HCT116 (cell line): Measurements from ENCODE around the gene ACTBL2. TPM values are rescaled to one million over a fixed set of nuclear protein-coding genes. Genes with fewer than 3 reads are reported as not detected.

Experiments
- ATAC-seq: fragments of 200-7000 bp; cut with Tn5 transposase; 2 replicates; pipeline ENCODE4 v1.9.1; 2020; ENCODE audit warnings: mild to moderate bottlenecking, moderate library complexity
- BruUV-seq: library from RNA; stranded (reverse); fragments of 400-500 nt; replicated peaks from 2 replicates; lab custom pipeline; 2021; lab: Mats Ljungman, UMichigan
- CTCF ChIA-PET: fragments of 300-600 bp; sonication (Branson Sonifier 250); formaldehyde crosslinking; loops from one replicate; lab custom pipeline; 2021; ENCODE audit warnings: antibody characterized with exemption; lab: Charles Lee
- POLR2A ChIA-PET: fragments of 300-600, 350-600 bp; sonication (Branson Sonifier 250); formaldehyde crosslinking; loops from one replicate; lab custom pipeline; 2021; ENCODE audit warnings: antibody characterized with exemption; lab: Charles Lee
- RAD21 ChIA-PET, 2 experiments: fragments of 300-600 bp; sonication (Branson Sonifier 250); formaldehyde crosslinking; loops; one replicate each; lab custom pipeline; 2023; ENCODE audit warnings: low total read pairs in 2 of 2; ENCODE audit not compliant: uncharacterized antibody in 2 of 2, unreplicated experiment in 2 of 2, low non-redundant PET in 1 of 2; lab: Charles Lee
- DNase-seq: peaks from one replicate; pipeline ENCODE4 v3.0.0-alpha.2; 2010; ENCODE audit warnings: low read depth, low spot score
- H2AFZ ChIP-seq: fragments of 200-600 bp; shearing (Covaris generic), sonication (generic); 2 replicates; pipeline ENCODE4 v1.6.1; 2017; ENCODE audit warnings: low read depth, mixed run types, mixed read lengths, antibody characterized with exemption, low read length; ENCODE audit not compliant: poor library complexity, severe bottlenecking
- H3K27ac ChIP-seq: 2 replicates; pipeline ENCODE4 v1.5.1; 2012; ENCODE audit warnings: low read depth, low read length
- H3K27me3 ChIP-seq: fragments of 200-600 bp; sonication (generic); 2 replicates; pipeline ENCODE4 v1.6.1; 2016; ENCODE audit warnings: mixed run types, low read length, mixed read lengths; ENCODE audit not compliant: insufficient read depth
- H3K36me3 ChIP-seq, 2 experiments: fragments of 200-500 bp in 1 of 2; fragments of 200-600 bp in 1 of 2; sonication (Bioruptor generic) in 1 of 2; sonication (generic) in 1 of 2; 2 replicates each; pipeline versions ENCODE4 v1.5.1 to v1.6.1; 2014 to 2016; ENCODE audit warnings: low read length in 2 of 2, inconsistent platforms in 1 of 2, mixed read lengths in 1 of 2, mixed run types in 1 of 2; ENCODE audit not compliant: insufficient read depth in 2 of 2, control insufficient read depth in 1 of 2
- H3K4me1 ChIP-seq, 2 experiments: fragments of 200-600 bp in 1 of 2; sonication (generic) in 1 of 2; 2 replicates each; pipeline versions ENCODE4 v1.5.1 to v1.6.1; 2012 to 2017; ENCODE audit warnings: low read length in 2 of 2, inconsistent platforms in 1 of 2, mild to moderate bottlenecking in 1 of 2, mixed read lengths in 1 of 2, mixed run types in 1 of 2, moderate library complexity in 1 of 2; ENCODE audit not compliant: insufficient read depth in 2 of 2, control insufficient read depth in 1 of 2
- H3K4me2 ChIP-seq: fragments of 200-600 bp; sonication (generic); 2 replicates; pipeline ENCODE4 v1.6.1; 2017; ENCODE audit warnings: mixed run types, low read length, mixed read lengths
- H3K4me3 ChIP-seq, 2 experiments: fragments of 200-600 bp in 1 of 2; sonication (generic) in 1 of 2; replicated peaks in 1 of 2; 2 replicates each; pipeline ENCODE4 v1.5.1; 2011 to 2016; ENCODE audit warnings: low read length in 2 of 2, control low read depth in 1 of 2, low read depth in 1 of 2, mild to moderate bottlenecking in 1 of 2, mixed read lengths in 1 of 2, mixed run types in 1 of 2
- H3K79me2 ChIP-seq: fragments of 200-600 bp; sonication (generic); 2 replicates; pipeline ENCODE4 v1.6.1; 2017; ENCODE audit warnings: mild to moderate bottlenecking, mixed run types, low read length, moderate library complexity, mixed read lengths; ENCODE audit not compliant: insufficient read depth
- H3K9ac ChIP-seq: fragments of 200-600 bp; sonication (generic); 2 replicates; pipeline ENCODE4 v1.6.1; 2016; ENCODE audit warnings: low read length, mixed read lengths
- H3K9me2 ChIP-seq: fragments of 200-600 bp; sonication (generic), shearing (Covaris generic); 2 replicates; pipeline ENCODE4 v1.6.1; 2017; ENCODE audit warnings: mixed run types, mild to moderate bottlenecking, moderate library complexity; ENCODE audit not compliant: insufficient read depth
- H3K9me3 ChIP-seq, 2 experiments: fragments of 200-500 bp in 1 of 2; fragments of 200-600 bp in 1 of 2; sonication (Bioruptor generic) in 1 of 2; sonication (generic) in 1 of 2; 2 replicates each; pipeline ENCODE4 v1.6.1; 2014 to 2017; ENCODE audit warnings: low read length in 2 of 2, mixed read lengths in 2 of 2, inconsistent platforms in 1 of 2, low read depth in 1 of 2, mild to moderate bottlenecking in 1 of 2, mixed run types in 1 of 2, moderate library complexity in 1 of 2; ENCODE audit not compliant: control insufficient read depth in 1 of 2, insufficient read depth in 1 of 2
- H4K20me1 ChIP-seq: fragments of 200-600 bp; sonication (generic), shearing (Covaris generic); 2 replicates; pipeline ENCODE4 v1.6.1; 2017; ENCODE audit warnings: mixed run types, mild to moderate bottlenecking, moderate library complexity; ENCODE audit not compliant: insufficient read depth
- CBX3 ChIP-seq: IDR thresholded peaks from 2 replicates; pipeline ENCODE4 v1.6.1; 2012; ENCODE audit warnings: low read depth
- CTCF ChIP-seq, 3 experiments: fragments of 200-600 bp in 1 of 3; sonication (generic) in 1 of 3; IDR thresholded peaks in 2 of 3; conservative IDR thresholded peaks in 1 of 3; 2 replicates each; pipeline ENCODE4 v1.5.1; 2012 to 2017; ENCODE audit warnings: low read depth in 2 of 3, low read length in 2 of 3, antibody characterized with exemption in 1 of 3, borderline replicate concordance in 1 of 3, control low read depth in 1 of 3, mild to moderate bottlenecking in 1 of 3, mixed read lengths in 1 of 3, mixed run types in 1 of 3, moderate library complexity in 1 of 3; ENCODE audit not compliant: insufficient read depth in 1 of 3
- EZH2phosphoT487 ChIP-seq: fragments of 200-600 bp; IDR thresholded peaks from 2 replicates; pipeline ENCODE4 v1.6.1; 2018; ENCODE audit warnings: antibody characterized with exemption, borderline replicate concordance
- MAX ChIP-seq: IDR thresholded peaks from 2 replicates; pipeline ENCODE4 v1.6.1; 2012
- POLR2AphosphoS5 ChIP-seq: IDR thresholded peaks from 2 replicates; pipeline ENCODE4 v1.6.1; 2011; ENCODE audit warnings: mild to moderate bottlenecking, low read depth, low read length, moderate library complexity
- SIN3A ChIP-seq: IDR thresholded peaks from 2 replicates; pipeline ENCODE4 v1.6.1; 2012; ENCODE audit warnings: low read depth
- YY1 ChIP-seq: IDR thresholded peaks from 2 replicates; pipeline ENCODE4 v1.6.1; 2011; ENCODE audit warnings: low read length, low read depth, moderate library complexity, mild to moderate bottlenecking; ENCODE audit not compliant: insufficient replicate concordance; ENCODE audit errors: extremely low read depth
- ZBTB33 ChIP-seq: IDR thresholded peaks from 2 replicates; pipeline ENCODE4 v1.6.1; 2011; ENCODE audit warnings: mild to moderate bottlenecking, low read length, moderate library complexity; ENCODE audit not compliant: insufficient replicate concordance; ENCODE audit errors: extremely low read depth
- ZFX ChIP-seq: fragments of 450-650 bp; IDR thresholded peaks from 2 replicates; pipeline ENCODE4 v1.6.1; 2017
- intact Hi-C: fragments of 100-400 bp; cut with micrococcal nuclease; formaldehyde crosslinking; loops from 2 replicates; pipeline ENCODE4 v1.10.0; 2022
- total RNA-seq: library from RNA; stranded (reverse); gene quantifications from one replicate; pipeline ENCODE4 v1.2.1, GENCODE V29; 2021; ENCODE audit not compliant: unreplicated experiment

The ACTBL2 gene
- total RNA-seq, 1 experiment from 2014 or later: 0.07 TPM

GRCh38 chr5:57450991-57451876 lies 31.4 kb downstream of the ACTBL2 start:
- no peak for DNase-seq
- Histone ChIP-seq H3K9ac (no peak overlapping the region), H3K4me3 (no peak overlapping the region), H3K4me1 (no peaks in the 10 kb centered on the region), H3K27ac (no peak overlapping the region), H4K20me1 (no peaks in the 10 kb centered on the region), H2AFZ (no peak overlapping the region), H3K27me3 (no peaks in the 10 kb centered on the region), H3K36me3 (no peaks in the 10 kb centered on the region), H3K9me2 (no peaks in the 10 kb centered on the region), H3K4me2 (no peak overlapping the region), H3K79me2 (no peaks in the 10 kb centered on the region), H3K9me3 (no peaks in the 10 kb centered on the region)
- ChIA-PET CTCF (no interaction called here), RAD21 (no interaction called here), POLR2A (no interaction called here)
- ATAC-seq: no peak
- BruUV-seq: no TSS peak
- TF ChIP-seq MAX (no peak), SIN3A (no peak), CBX3 (no peak), CTCF (IDR thresholded peaks at IDR 0.05 in 2 of 3, conservative IDR thresholded peaks at IDR 0.05 in 1 of 3; ENCODE audit: borderline replicate concordance in 1 of 3, insufficient read depth in 1 of 3, low read depth in 2 of 3, low read length in 2 of 3) (no peak), YY1 (no peak), ZFX (no peak), POLR2AphosphoS5 (no peak), ZBTB33 (no peak), EZH2phosphoT487 (no peak)
- intact Hi-C loops: no loop called here
